Activated CD4-positive, alpha-beta T cell treated with anti-CD3 and anti-CD28 coated beads, Interleukin-2, amount 50 U/mL, for 16 hours (primary cell): ENCODE measurements around the gene ROBO2.

Source experiments
- DNase-seq: peaks from one replicate; pipeline ENCODE4 v3.0.0-alpha.2; 2020

ROBO2 gene

GRCh38 chr3:77271306-77271705 is 231.4 kb downstream of the ROBO2 start:
- no peak for DNase-seq

GRCh38 chr3:77271711-77272110 is 231.8 kb downstream of the ROBO2 start:
- no peak for DNase-seq

GRCh38 chr3:77279276-77279675 is 239.4 kb downstream of the ROBO2 start:
- no peak for DNase-seq

- no peak for DNase-seq
Observed at GRCh38 chr3:77281721-77282120, 241.8 kb downstream of the ROBO2 start.

- no peak for DNase-seq
Observed at GRCh38 chr3:77283108-77283507, 243.2 kb downstream of the ROBO2 start.

- DNase-seq, result no peak
Observed at GRCh38 chr3:77288348-77288747, 248.4 kb downstream of the ROBO2 start.

- no peak for DNase-seq
Observed at GRCh38 chr3:77296527-77296926, 256.6 kb downstream of the ROBO2 start.

- DNase-seq, result no peak
Observed at GRCh38 chr3:77298417-77298816, 258.5 kb downstream of the ROBO2 start.

GRCh38 chr3:77303955-77304699 is 264.2 kb downstream of the ROBO2 start:
- DNase-seq, result no peak

GRCh38 chr3:77304700-77305021 is 264.8 kb downstream of the ROBO2 start:
- no peak for DNase-seq

GRCh38 chr3:77309460-77309859 is 269.6 kb downstream of the ROBO2 start:
- DNase-seq, result no peak

GRCh38 chr3:77313843-77314242 is 273.9 kb downstream of the ROBO2 start:
- no peak for DNase-seq

- no peak for DNase-seq
Observed at GRCh38 chr3:77319711-77320110, 279.8 kb downstream of the ROBO2 start.

- no peak for DNase-seq
Observed at GRCh38 chr3:77320514-77320913, 280.6 kb downstream of the ROBO2 start.

GRCh38 chr3:77321646-77322045 is 281.7 kb downstream of the ROBO2 start:
- DNase-seq, result no peak

GRCh38 chr3:77323626-77324025 is 283.7 kb downstream of the ROBO2 start:
- DNase-seq, result no peak

GRCh38 chr3:77324105-77324504 is 284.2 kb downstream of the ROBO2 start:
- DNase-seq, result no peak

- no peak for DNase-seq
Observed at GRCh38 chr3:77325280-77325679, 285.4 kb downstream of the ROBO2 start.

- DNase-seq, result no peak
Observed at GRCh38 chr3:77325702-77326101, 285.8 kb downstream of the ROBO2 start.

GRCh38 chr3:77326586-77326985 is 286.7 kb downstream of the ROBO2 start:
- DNase-seq, result no peak

GRCh38 chr3:77328690-77329089 is 288.8 kb downstream of the ROBO2 start:
- DNase-seq, result no peak

GRCh38 chr3:77329116-77329515 is 289.2 kb downstream of the ROBO2 start:
- no peak for DNase-seq

- DNase-seq, result no peak
Observed at GRCh38 chr3:77338195-77338594, 298.3 kb downstream of the ROBO2 start.

- DNase-seq, result no peak
Observed at GRCh38 chr3:77342027-77342426, 302.1 kb downstream of the ROBO2 start.

- no peak for DNase-seq
Observed at GRCh38 chr3:77342688-77343087, 302.8 kb downstream of the ROBO2 start.

- no peak for DNase-seq
Observed at GRCh38 chr3:77345009-77345408, 305.1 kb downstream of the ROBO2 start.
